Ovary (tissue), 9 donors: ENCODE results near the gene DAAM2. TPM values are rescaled to one million over a fixed set of nuclear protein-coding genes. Genes with fewer than 3 reads are reported as not detected.

Source experiments
- DNase-seq, 5 donors: peaks; one replicate each; pipeline ENCODE4 v3.0.0-alpha.2; 2019 to 2020
- H3K27ac ChIP-seq, 2 donors: fragments of 200-600 bp; one replicate each; pipeline versions ENCODE4 v1.5.1 to v1.8.0; 2019 to 2022
- H3K27me3 ChIP-seq: fragments of 200-600 bp; one replicate; pipeline ENCODE4 v1.8.0; 2022
- H3K36me3 ChIP-seq: fragments of 200-600 bp; sonication (generic); one replicate; pipeline ENCODE4 v1.5.1; 2019
- H3K4me1 ChIP-seq: one replicate; pipeline ENCODE4 v1.8.1; 2013; ENCODE audit warnings: mild to moderate bottlenecking, moderate library complexity; ENCODE audit not compliant: insufficient read depth
- H3K4me3 ChIP-seq: fragments of 200-600 bp; sonication (generic); one replicate; pipeline ENCODE4 v1.5.1; 2017
- H3K9me3 ChIP-seq, 2 donors: fragments of 200-600 bp in 1 of 2; sonication (generic) in 1 of 2; one replicate each; pipeline versions ENCODE4 v1.5.1 to v1.8.1; 2013 to 2019; ENCODE audit warnings: mild to moderate bottlenecking in 1 of 2, moderate library complexity in 1 of 2
- EP300 ChIP-seq: sonication (generic); formaldehyde crosslinking; IDR thresholded peaks from one replicate; pipeline ENCODE4 v1.6.1; 2017; ENCODE audit warnings: antibody characterized with exemption
- POLR2A ChIP-seq: fragments of 450-650 bp; IDR thresholded peaks from one replicate; pipeline ENCODE4 v1.6.1; 2017; ENCODE audit warnings: antibody characterized with exemption, mild to moderate bottlenecking, moderate library complexity
- WGBS, 3 donors: extraction: QIAGEN DNeasy Blood & Tissue Kit in 1 of 3; methylation state at CpG; one replicate each; pipeline versions ENCODE4 v1.1.5 to v1.1.7; 2013 to 2017; 5-methylcytosine and 5-hydroxymethylcytosine counted together
- intact Hi-C, 4 donors: fragments of 100-400 bp; cut with DNase I; formaldehyde crosslinking; loops; one replicate each; pipeline versions ENCODE4 v1.11.0 to v1.15.1; 2022 to 2023
- polyA plus RNA-seq, 2 donors: library from polyadenylated mRNA; stranded (reverse); fragments of 200-250 nt in 1 of 2; fragments of 350-450 nt in 1 of 2; fragmentation: Illumina TruSeq in 1 of 2; extraction: RNeasy Lipid Tissue Mini Kit (QIAGEN cat#74804) in 1 of 2; gene quantifications; one replicate each; pipeline ENCODE4 v1.2.3, GENCODE V29; 2013 to 2014
- total RNA-seq, 7 donors: library from RNA; depleted of rRNA in 2 of 7; stranded (reverse); fragments of >200 nt in 2 of 7; fragmentation: NEBNext Ultra II Directional in 3 of 7; extraction: Animal tissue kit (Norgen Biotek cat#: 25700) in 3 of 7; gene quantifications; one replicate each; pipeline versions ENCODE4 v1.1.0 to v1.2.4, GENCODE V29; 2016 to 2023
- TF ChIP-seq, protein P1 (sequence below), 3 donors: fragments of 450-650 bp in 2 of 3; fragments of 200-600 bp in 1 of 3; IDR thresholded peaks; one replicate each; pipeline versions ENCODE4 v1.5.1 to v1.8.0; 2016 to 2022; ENCODE audit warnings: antibody characterized with exemption in 3 of 3, mild to moderate bottlenecking in 1 of 3
- donor health status: DM: no; HTN: no; CAD: no; lungs with moderate emphysema.
- donor health status: DM: no; HTN: no; CAD: no.
- donor health status: Bipolar disorder and iron deficiency.
- donor health status: DM: yes; HTN: yes; CAD: no.
- donor health status: DM: no; HTN: no; CAD: no.
- donor health status: DM: yes; HTN: yes; CAD: no.

Gene DAAM2
- total and polyA plus RNA-seq, 9 donors: 8.5 to 27.8 (median 18.5) TPM

- no peak for DNase-seq
- no peaks in the 10 kb centered on the region for H3K36me3 ChIP-seq
- H3K27me3 ChIP-seq: no peaks in the 10 kb centered on the region
- no peak overlapping the region for H3K27ac ChIP-seq
- no peak overlapping the region for H3K4me3 ChIP-seq
- 92 to 94% (median 93%) methylated on average over 22 of the region's 22 CpGs for WGBS, 3 donors
- H3K4me1 ChIP-seq: no peaks in the 10 kb centered on the region
- no peaks in the 10 kb centered on the region for H3K9me3 ChIP-seq
- intact Hi-C loops: no loop called here
- no peak for TF ChIP-seq EP300
- no peak for TF ChIP-seq POLR2A
- TF ChIP-seq, protein P1, sequence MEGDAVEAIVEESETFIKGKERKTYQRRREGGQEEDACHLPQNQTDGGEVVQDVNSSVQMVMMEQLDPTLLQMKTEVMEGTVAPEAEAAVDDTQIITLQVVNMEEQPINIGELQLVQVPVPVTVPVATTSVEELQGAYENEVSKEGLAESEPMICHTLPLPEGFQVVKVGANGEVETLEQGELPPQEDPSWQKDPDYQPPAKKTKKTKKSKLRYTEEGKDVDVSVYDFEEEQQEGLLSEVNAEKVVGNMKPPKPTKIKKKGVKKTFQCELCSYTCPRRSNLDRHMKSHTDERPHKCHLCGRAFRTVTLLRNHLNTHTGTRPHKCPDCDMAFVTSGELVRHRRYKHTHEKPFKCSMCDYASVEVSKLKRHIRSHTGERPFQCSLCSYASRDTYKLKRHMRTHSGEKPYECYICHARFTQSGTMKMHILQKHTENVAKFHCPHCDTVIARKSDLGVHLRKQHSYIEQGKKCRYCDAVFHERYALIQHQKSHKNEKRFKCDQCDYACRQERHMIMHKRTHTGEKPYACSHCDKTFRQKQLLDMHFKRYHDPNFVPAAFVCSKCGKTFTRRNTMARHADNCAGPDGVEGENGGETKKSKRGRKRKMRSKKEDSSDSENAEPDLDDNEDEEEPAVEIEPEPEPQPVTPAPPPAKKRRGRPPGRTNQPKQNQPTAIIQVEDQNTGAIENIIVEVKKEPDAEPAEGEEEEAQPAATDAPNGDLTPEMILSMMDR (IDR thresholded peaks at IDR 0.05): no peak
Measured at GRCh38 chr6:39925191-39925930, 133.2 kb downstream of the DAAM2 start.

GRCh38 chr6:39925931-39926290 is 133.7 kb downstream of the DAAM2 start:
- H3K4me1 ChIP-seq: no peaks in the 10 kb centered on the region
- 87 to 96% (median 91%) methylated on average over 3 of the region's 3 CpGs for WGBS, 3 donors

GRCh38 chr6:39926668-39927067 is 134.5 kb downstream of the DAAM2 start:
- intact Hi-C loops: no loop called here
- H3K9me3 ChIP-seq: no peaks in the 10 kb centered on the region
- no peak overlapping the region for H3K4me3 ChIP-seq
- H3K27ac ChIP-seq: no peak overlapping the region
- DNase-seq: no peak
- TF ChIP-seq EP300 (no peak), POLR2A (no peak)
- TF ChIP-seq, protein P1 (IDR thresholded peaks at IDR 0.05): no peak
- H3K27me3 ChIP-seq: no peaks in the 10 kb centered on the region
- H3K4me1 ChIP-seq: no peaks in the 10 kb centered on the region
- WGBS, 3 donors: 73 to 90% (median 81%) methylated on average over 3 of the region's 3 CpGs
- H3K36me3 ChIP-seq: no peaks in the 10 kb centered on the region

More at GRCh38 chr6:39925931-39926290, 133.7 kb downstream of the DAAM2 start:
- intact Hi-C loops: no loop called here
- no peaks in the 10 kb centered on the region for H3K9me3 ChIP-seq
- H3K27me3 ChIP-seq: no peaks in the 10 kb centered on the region
- H3K27ac ChIP-seq: no peak overlapping the region
- no peaks in the 10 kb centered on the region for H3K36me3 ChIP-seq
- no peak for TF ChIP-seq EP300
- TF ChIP-seq, protein P1 (IDR thresholded peaks at IDR 0.05): no peak
- TF ChIP-seq POLR2A: no peak
- DNase-seq: no peak
- H3K4me3 ChIP-seq: no peak overlapping the region

GRCh38 chr6:39927159-39927558 is 135.0 kb downstream of the DAAM2 start:
- no peaks in the 10 kb centered on the region for H3K4me1 ChIP-seq

More at GRCh38 chr6:39927159-39927558, 135.0 kb downstream of the DAAM2 start:
- intact Hi-C loops: no loop called here
- Histone ChIP-seq H3K9me3 (no peaks in the 10 kb centered on the region), H3K27me3 (no peaks in the 10 kb centered on the region), H3K36me3 (no peaks in the 10 kb centered on the region), H3K4me3 (no peak overlapping the region), H3K27ac (no peak overlapping the region)
- no peak for DNase-seq
- WGBS, 3 donors: 82 to 87% (median 84%) methylated on average over 10 to 11 of the region's 11 CpGs
- TF ChIP-seq EP300 (no peak), POLR2A (no peak)
- TF ChIP-seq, protein P1 (IDR thresholded peaks at IDR 0.05): no peak
